Measurements from ENCODE around the gene MNAT1. TPM values are rescaled to one million over a fixed set of nuclear protein-coding genes. Genes with fewer than 3 reads are reported as not detected.
A peak's percentile ranks its signal among the peaks of the same experiment; 100 is the strongest.

Gene MNAT1
- total RNA-seq, 1 donor from 2014 or later: 54.1 TPM

- TF ChIP-seq CTCF (IDR thresholded peaks at IDR 0.05; ENCODE audit: unreplicated experiment): no peak
- Mint-ChIP-seq H3K4me1 (ENCODE audit: low read depth) (peaks cover 4% of the 10 kb centered on the region), H3K27me3 (no peaks in the 10 kb centered on the region), H3K9me3 (ENCODE audit: low read depth) (no peaks in the 10 kb centered on the region), H3K27ac (no peak overlapping the region), H3K4me3 (ENCODE audit: low read depth) (no peak overlapping the region), H3K36me3 (ENCODE audit: insufficient read depth) (peaks cover 8% of the 10 kb centered on the region)
- DNase-seq (ENCODE audit: low spot score, unreplicated experiment): no peak
Measured at GRCh38 chr14:60973070-60973469, 238.5 kb downstream of the MNAT1 start.

- peaks cover 8% of the 10 kb centered on the region for H3K36me3 Mint-ChIP-seq (ENCODE audit: insufficient read depth)
- H3K27me3 Mint-ChIP-seq: no peaks in the 10 kb centered on the region
- no peak for DNase-seq (ENCODE audit: low spot score, unreplicated experiment)
- peaks cover 7% of the 10 kb centered on the region for H3K4me1 Mint-ChIP-seq (ENCODE audit: low read depth)
- no peaks in the 10 kb centered on the region for H3K9me3 Mint-ChIP-seq (ENCODE audit: low read depth)
- no peak overlapping the region for H3K27ac Mint-ChIP-seq
- no peak for TF ChIP-seq CTCF (IDR thresholded peaks at IDR 0.05; ENCODE audit: unreplicated experiment)
- H3K4me3 Mint-ChIP-seq (ENCODE audit: low read depth): no peak overlapping the region
Measured at GRCh38 chr14:60974090-60974651, 239.6 kb downstream of the MNAT1 start.

GRCh38 chr14:60975551-60975950, 241.0 kb downstream of the MNAT1 start:
- H3K27ac Mint-ChIP-seq: no peak overlapping the region
- H3K36me3 Mint-ChIP-seq (ENCODE audit: insufficient read depth): peaks cover 8% of the 10 kb centered on the region
- TF ChIP-seq CTCF (IDR thresholded peaks at IDR 0.05; ENCODE audit: unreplicated experiment): no peak
- no peak overlapping the region for H3K4me3 Mint-ChIP-seq (ENCODE audit: low read depth)
- H3K4me1 Mint-ChIP-seq (ENCODE audit: low read depth): peaks cover 14% of the 10 kb centered on the region
- DNase-seq (ENCODE audit: low spot score, unreplicated experiment): no peak
- no peaks in the 10 kb centered on the region for H3K27me3 Mint-ChIP-seq
- no peaks in the 10 kb centered on the region for H3K9me3 Mint-ChIP-seq (ENCODE audit: low read depth)

GRCh38 chr14:60977847-60978246, 243.3 kb downstream of the MNAT1 start:
- peaks cover 10% of the 10 kb centered on the region for H3K4me1 Mint-ChIP-seq (ENCODE audit: low read depth)
- H3K36me3 Mint-ChIP-seq (ENCODE audit: insufficient read depth): peaks cover 6% of the 10 kb centered on the region
- H3K27ac Mint-ChIP-seq: no peak overlapping the region
- TF ChIP-seq CTCF (IDR thresholded peaks at IDR 0.05; ENCODE audit: unreplicated experiment): no peak
- no peak overlapping the region for H3K4me3 Mint-ChIP-seq (ENCODE audit: low read depth)
- H3K27me3 Mint-ChIP-seq: no peaks in the 10 kb centered on the region
- no peaks in the 10 kb centered on the region for H3K9me3 Mint-ChIP-seq (ENCODE audit: low read depth)
- DNase-seq (ENCODE audit: low spot score, unreplicated experiment): no peak

GRCh38 chr14:60980811-60981632, 246.5 kb downstream of the MNAT1 start, which contains the start of the genes SLC38A6 and TRMT5:
SLC38A6 (plus strand) TSS chr14:60981245; CDS start chr14:60981278, 33 bp downstream.
TRMT5 (minus strand) TSS chr14:60981079; CDS start chr14:60980973, 106 bp downstream.
- DNase-seq (ENCODE audit: low spot score, unreplicated experiment): peak; percentile 82
- no peaks in the 10 kb centered on the region for H3K27me3 Mint-ChIP-seq
- TF ChIP-seq CTCF (IDR thresholded peaks at IDR 0.05; ENCODE audit: unreplicated experiment): no peak
- no peaks in the 10 kb centered on the region for H3K9me3 Mint-ChIP-seq (ENCODE audit: low read depth)
- H3K27ac Mint-ChIP-seq: no peak within 1 kb of the TSS
- peaks cover 10% of the 10 kb centered on the region for H3K4me1 Mint-ChIP-seq (ENCODE audit: low read depth)
- H3K4me3 Mint-ChIP-seq (ENCODE audit: low read depth): no peak within 1 kb of the TSS
- no peaks in the 10 kb centered on the region for H3K36me3 Mint-ChIP-seq (ENCODE audit: insufficient read depth)

Measured in progenitor cell of endocrine pancreas (in vitro differentiated cells).